Measurements from ENCODE around the gene ZNF784. TPM values are rescaled to one million over a fixed set of nuclear protein-coding genes. Genes with fewer than 3 reads are reported as not detected.
A peak's percentile ranks its signal among the peaks of the same experiment; 100 is the strongest.

The ZNF784 gene
- total and polyA plus RNA-seq, 10 of the 15 experiments (the other 5 are each of a cell fraction or from before 2014, with no cell fraction given), result 0.10 to 5.2 (median 1.8) TPM

- Histone ChIP-seq H3K27me3 (replicated peaks in 1 of 2; ENCODE audit: control insufficient read depth in 2 of 2, insufficient read depth in 2 of 2, low read length in 1 of 2) (no peaks in the 10 kb centered on the region), H2AFZ (ENCODE audit: control insufficient read depth, low read depth, low read length) (no peak overlapping the region), H3K4me1 (ENCODE audit: control insufficient read depth, insufficient read depth, low read length) (peaks cover 12% of the 10 kb centered on the region), H3K4me2 (ENCODE audit: control insufficient read depth, insufficient read depth) (no peak overlapping the region), H3K79me2 (ENCODE audit: control insufficient read depth, insufficient read depth, low read length) (peaks cover 64% of the 10 kb centered on the region), H3K9me3 (replicated peaks; ENCODE audit: control insufficient read depth, insufficient read depth, low read length) (no peaks in the 10 kb centered on the region), H3K9ac (ENCODE audit: control insufficient read depth, insufficient read depth, low read length) (no peak overlapping the region), H4K20me1 (ENCODE audit: control insufficient read depth, insufficient read depth) (peaks cover 24% of the 10 kb centered on the region), H3K27ac (ENCODE audit: control insufficient read depth, insufficient read depth) (no peak overlapping the region), H3K36me3 (ENCODE audit: control insufficient read depth in 2 of 2, insufficient read depth in 2 of 2, low read length in 1 of 2) (peaks cover 27 to 53% of the 10 kb centered on the region in 2 experiments), H3K4me3 (no peak overlapping the region)
- SMC1A ChIA-PET (ENCODE audit: uncharacterized antibody, unreplicated experiment), result no interaction called here
- ATAC-seq (no peak), FAIRE-seq (no peak), DNase-seq (ENCODE audit: low read depth, low spot score) (no peak)
- 75% methylated on average over 7 of the region's 9 CpGs for WGBS (ENCODE audit: insufficient coverage, insufficient replicate concordance, low lambda C conversion rate, missing lambda C conversion rate)
- intact Hi-C loops (cut with micrococcal nuclease; ENCODE audit: unreplicated experiment) (no loop called here), in situ Hi-C loops (cut with MboI) (loop anchor here (10.0 to 25.0 kb wide), 2 partner anchors 1195 to 1523 kb away; partner anchors contain the start of genes CNOT3 and LENG9)
- CTCF ChIA-PET, result no interaction called here
- TF ChIP-seq NRF1 (conservative IDR thresholded peaks at IDR 0.05; ENCODE audit: low read depth, low read length) (no peak), SPI1 (IDR thresholded peaks at IDR 0.05; ENCODE audit: borderline replicate concordance, insufficient read depth, low read depth, low read length) (peak; percentile 65; the same call in 1 of the 2 replicates)
- no TSS peak for BruUV-seq (replicated peaks)
- RAD21 ChIA-PET (ENCODE audit: unreplicated experiment), result no interaction called here
- POLR2A ChIA-PET, result no interaction called here
Observed at GRCh38 chr19:55659822-55660221, 35.5 kb upstream of the ZNF784 start.

- no peak overlapping the region for H2AFZ ChIP-seq (ENCODE audit: control insufficient read depth, low read depth, low read length)
- POLR2A ChIA-PET, result interaction anchor here (1.1 kb wide), 1 partner anchor 18 kb away, joined by 3 read pairs; no protein-coding TSS in a partner anchor
- H3K9me3 ChIP-seq (replicated peaks; ENCODE audit: control insufficient read depth, insufficient read depth, low read length), result no peaks in the 10 kb centered on the region
- peak overlapping the region; percentile 98 for H3K9ac ChIP-seq (ENCODE audit: control insufficient read depth, insufficient read depth, low read length)
- RAD21 ChIA-PET (ENCODE audit: unreplicated experiment), result interaction anchor here (2.3 kb wide), 1 partner anchor 13 kb away, joined by 9 read pairs; no protein-coding TSS in a partner anchor
- SMC1A ChIA-PET (ENCODE audit: uncharacterized antibody, unreplicated experiment), result interaction anchor here (3.2 kb wide), 1 partner anchor 12 kb away, joined by 15 read pairs; no protein-coding TSS in a partner anchor
- BruUV-seq (replicated peaks), result no TSS peak
- intact Hi-C loops (cut with micrococcal nuclease; ENCODE audit: unreplicated experiment), result no loop called here
- H3K4me3 ChIP-seq, result peak overlapping the region; percentile 52
- peak overlapping the region; percentile 94 for H3K4me2 ChIP-seq (ENCODE audit: control insufficient read depth, insufficient read depth)
- peaks cover 23% of the 10 kb centered on the region for H4K20me1 ChIP-seq (ENCODE audit: control insufficient read depth, insufficient read depth)
- no peak for ATAC-seq
- no peak overlapping the region for H3K27ac ChIP-seq (ENCODE audit: control insufficient read depth, insufficient read depth)
- peaks cover 20 to 46% of the 10 kb centered on the region in 2 experiments for H3K36me3 ChIP-seq (ENCODE audit: control insufficient read depth in 2 of 2, insufficient read depth in 2 of 2, low read length in 1 of 2)
- peaks cover 63% of the 10 kb centered on the region for H3K79me2 ChIP-seq (ENCODE audit: control insufficient read depth, insufficient read depth, low read length)
- 97% methylated on average over 33 of the region's 37 CpGs for WGBS (ENCODE audit: insufficient coverage, insufficient replicate concordance, low lambda C conversion rate, missing lambda C conversion rate)
- H3K27me3 ChIP-seq (replicated peaks in 1 of 2; ENCODE audit: control insufficient read depth in 2 of 2, insufficient read depth in 2 of 2, low read length in 1 of 2), result no peaks in the 10 kb centered on the region
- in situ Hi-C loops (cut with MboI), result loop anchor here (10.0 to 25.0 kb wide), 2 partner anchors 1194 to 1522 kb away; partner anchors contain the start of genes CNOT3 and LENG9
- no peak for DNase-seq (ENCODE audit: low read depth, low spot score)
- peaks cover 12% of the 10 kb centered on the region for H3K4me1 ChIP-seq (ENCODE audit: control insufficient read depth, insufficient read depth, low read length)
- CTCF ChIA-PET, result no interaction called here
- no peak for FAIRE-seq
- TF ChIP-seq IKZF1 (conservative IDR thresholded peaks at IDR 0.05), result no peak
- TF ChIP-seq IRF3 (IDR thresholded peaks at IDR 0.05), result no peak
- no peak for TF ChIP-seq SMARCA5 (IDR thresholded peaks at IDR 0.05)
- no peak for TF ChIP-seq E2F4 (IDR thresholded peaks at IDR 0.05; ENCODE audit: low read depth, low read length)
- no peak for TF ChIP-seq GATAD2B (conservative IDR thresholded peaks at IDR 0.05; ENCODE audit: low read depth)
- TF ChIP-seq SREBF2 (IDR thresholded peaks at IDR 0.05; ENCODE audit: low read length), result no peak
- no peak for TF ChIP-seq RB1 (IDR thresholded peaks at IDR 0.05; ENCODE audit: borderline replicate concordance)
- TF ChIP-seq, protein P1, sequence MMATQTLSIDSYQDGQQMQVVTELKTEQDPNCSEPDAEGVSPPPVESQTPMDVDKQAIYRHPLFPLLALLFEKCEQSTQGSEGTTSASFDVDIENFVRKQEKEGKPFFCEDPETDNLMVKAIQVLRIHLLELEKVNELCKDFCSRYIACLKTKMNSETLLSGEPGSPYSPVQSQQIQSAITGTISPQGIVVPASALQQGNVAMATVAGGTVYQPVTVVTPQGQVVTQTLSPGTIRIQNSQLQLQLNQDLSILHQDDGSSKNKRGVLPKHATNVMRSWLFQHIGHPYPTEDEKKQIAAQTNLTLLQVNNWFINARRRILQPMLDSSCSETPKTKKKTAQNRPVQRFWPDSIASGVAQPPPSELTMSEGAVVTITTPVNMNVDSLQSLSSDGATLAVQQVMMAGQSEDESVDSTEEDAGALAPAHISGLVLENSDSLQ (IDR thresholded peaks at IDR 0.05), result no peak
- TF ChIP-seq POLR2A (IDR thresholded peaks at IDR 0.05; ENCODE audit: low read depth, low read length), result no peak
Observed at GRCh38 chr19:55658846-55659459, 34.6 kb upstream of the ZNF784 start.
